ENCODE results near the gene FAM13A. TPM values are rescaled to one million over a fixed set of nuclear protein-coding genes. Genes with fewer than 3 reads are reported as not detected.
A peak's percentile ranks its signal among the peaks of the same experiment; 100 is the strongest.

FAM13A gene
- total and polyA plus RNA-seq, 2 experiments from 2014 or later: 5.3 to 6.6 TPM

GRCh38 chr4:89024051-89024675 is 32.8 kb downstream of the FAM13A start:
- Histone ChIP-seq H3K9me3 (ENCODE audit: low read depth) (no peaks in the 10 kb centered on the region), H3K79me2 (ENCODE audit: insufficient read depth) (no peaks in the 10 kb centered on the region), H3K27ac (no peak overlapping the region), H3K4me3 (no peak overlapping the region), H4K20me1 (ENCODE audit: insufficient read depth) (no peaks in the 10 kb centered on the region), H3K36me3 (ENCODE audit: low read depth) (no peaks in the 10 kb centered on the region), H2AFZ (peak overlapping the region; percentile 37; the same call in 1 of the 2 replicates), H3K4me2 (ENCODE audit: unreplicated experiment) (no peak overlapping the region), H3K9ac (no peak overlapping the region), H3F3A (ENCODE audit: insufficient read depth) (no peaks in the 10 kb centered on the region), H3K4me1 (ENCODE audit: insufficient read depth) (no peaks in the 10 kb centered on the region), H3K27me3 (replicated peaks; ENCODE audit: insufficient read depth) (no peaks in the 10 kb centered on the region), H3K9me2 (ENCODE audit: insufficient read depth) (no peaks in the 10 kb centered on the region)
- peak; percentile 87 for DNase-seq
- in situ Hi-C loops (cut with MboI): loop anchor here (5.0 to 10.0 kb wide), 2 partner anchors 217 to 489 kb away; no protein-coding TSS in a partner anchor
- TF ChIP-seq EZH2 (IDR thresholded peaks at IDR 0.05; ENCODE audit: insufficient read depth, poor library complexity, severe bottlenecking): no peak
- TF ChIP-seq EZH2phosphoT487 (IDR thresholded peaks at IDR 0.05; ENCODE audit: insufficient read depth, low read depth): no peak
- WGBS, 2 experiments (ENCODE audit: low coverage in 1 of 2, low lambda C conversion rate in 2 of 2, missing lambda C conversion rate in 2 of 2): 17 to 21% methylated on average over 4 of the region's 4 CpGs

- Histone ChIP-seq H3K4me2 (ENCODE audit: unreplicated experiment) (no peak overlapping the region), H3K79me2 (ENCODE audit: insufficient read depth) (no peaks in the 10 kb centered on the region), H2AFZ (no peak overlapping the region), H3K27me3 (replicated peaks; ENCODE audit: insufficient read depth) (no peaks in the 10 kb centered on the region), H3K27ac (no peak overlapping the region), H3K36me3 (ENCODE audit: low read depth) (no peaks in the 10 kb centered on the region), H3F3A (ENCODE audit: insufficient read depth) (no peaks in the 10 kb centered on the region), H3K9me2 (ENCODE audit: insufficient read depth) (no peaks in the 10 kb centered on the region), H4K20me1 (ENCODE audit: insufficient read depth) (no peaks in the 10 kb centered on the region), H3K4me3 (no peak overlapping the region), H3K4me1 (ENCODE audit: insufficient read depth) (no peaks in the 10 kb centered on the region), H3K9ac (no peak overlapping the region), H3K9me3 (ENCODE audit: low read depth) (no peaks in the 10 kb centered on the region)
- no peak for DNase-seq
- in situ Hi-C loops (cut with MboI): loop anchor here (5.0 to 10.0 kb wide), 2 partner anchors 216 to 488 kb away; no protein-coding TSS in a partner anchor
- TF ChIP-seq EZH2phosphoT487 (IDR thresholded peaks at IDR 0.05; ENCODE audit: insufficient read depth, low read depth): no peak
- 96 to 97% methylated on average over 1 of the region's 1 CpG for WGBS, 2 experiments (ENCODE audit: low coverage in 1 of 2, low lambda C conversion rate in 2 of 2, missing lambda C conversion rate in 2 of 2)
Observed at GRCh38 chr4:89023140-89023539, 33.8 kb downstream of the FAM13A start.

GRCh38 chr4:89022426-89023128 is 34.4 kb downstream of the FAM13A start:
- H3K4me3 ChIP-seq: no peak overlapping the region
- H2AFZ ChIP-seq: no peak overlapping the region
- no peaks in the 10 kb centered on the region for H4K20me1 ChIP-seq (ENCODE audit: insufficient read depth)
- H3K27ac ChIP-seq: no peak overlapping the region
- H3K9ac ChIP-seq: no peak overlapping the region
- TF ChIP-seq EZH2phosphoT487 (IDR thresholded peaks at IDR 0.05; ENCODE audit: insufficient read depth, low read depth) (no peak), EZH2 (IDR thresholded peaks at IDR 0.05; ENCODE audit: insufficient read depth, poor library complexity, severe bottlenecking) (no peak)
- no peak for DNase-seq
- H3K4me2 ChIP-seq (ENCODE audit: unreplicated experiment): no peak overlapping the region
- in situ Hi-C loops (cut with MboI): loop anchor here (5.0 to 10.0 kb wide), 2 partner anchors 215 to 488 kb away; no protein-coding TSS in a partner anchor
- H3K36me3 ChIP-seq (ENCODE audit: low read depth): no peaks in the 10 kb centered on the region
- H3F3A ChIP-seq (ENCODE audit: insufficient read depth): no peaks in the 10 kb centered on the region
- no peaks in the 10 kb centered on the region for H3K79me2 ChIP-seq (ENCODE audit: insufficient read depth)
- H3K9me2 ChIP-seq (ENCODE audit: insufficient read depth): no peaks in the 10 kb centered on the region
- no peaks in the 10 kb centered on the region for H3K4me1 ChIP-seq (ENCODE audit: insufficient read depth)
- no peaks in the 10 kb centered on the region for H3K9me3 ChIP-seq (ENCODE audit: low read depth)
- 84 to 88% methylated on average over 7 of the region's 7 CpGs for WGBS, 2 experiments (ENCODE audit: low coverage in 1 of 2, low lambda C conversion rate in 2 of 2, missing lambda C conversion rate in 2 of 2)
- H3K27me3 ChIP-seq (replicated peaks; ENCODE audit: insufficient read depth): no peaks in the 10 kb centered on the region

GRCh38 chr4:89021684-89022083 is 35.3 kb downstream of the FAM13A start:
- no peak for DNase-seq
- Histone ChIP-seq H3K4me1 (ENCODE audit: insufficient read depth) (no peaks in the 10 kb centered on the region), H3K9me2 (ENCODE audit: insufficient read depth) (no peaks in the 10 kb centered on the region), H3F3A (ENCODE audit: insufficient read depth) (no peaks in the 10 kb centered on the region), H3K79me2 (ENCODE audit: insufficient read depth) (no peaks in the 10 kb centered on the region), H3K9me3 (ENCODE audit: low read depth) (no peaks in the 10 kb centered on the region), H3K36me3 (ENCODE audit: low read depth) (no peaks in the 10 kb centered on the region), H3K27ac (no peak overlapping the region), H4K20me1 (ENCODE audit: insufficient read depth) (no peaks in the 10 kb centered on the region), H3K9ac (no peak overlapping the region), H2AFZ (no peak overlapping the region), H3K27me3 (replicated peaks; ENCODE audit: insufficient read depth) (no peaks in the 10 kb centered on the region), H3K4me2 (ENCODE audit: unreplicated experiment) (no peak overlapping the region), H3K4me3 (no peak overlapping the region)
- in situ Hi-C loops (cut with MboI): loop anchor here (5.0 to 10.0 kb wide), 2 partner anchors 214 to 487 kb away; no protein-coding TSS in a partner anchor
- TF ChIP-seq EZH2 (IDR thresholded peaks at IDR 0.05; ENCODE audit: insufficient read depth, poor library complexity, severe bottlenecking) (no peak), EZH2phosphoT487 (IDR thresholded peaks at IDR 0.05; ENCODE audit: insufficient read depth, low read depth) (no peak)
- WGBS, 2 experiments (ENCODE audit: low coverage in 1 of 2, low lambda C conversion rate in 2 of 2, missing lambda C conversion rate in 2 of 2): 55 to 56% methylated on average over 2 of the region's 2 CpGs
